Retinal pigment epithelial cell (primary cell): ENCODE data around the gene TARBP1.
A peak's percentile ranks its signal among the peaks of the same experiment; 100 is the strongest.
"Not testable (repeated sequence)": the region's sequence is repeated elsewhere in the genome, so short reads cannot be mapped to it uniquely, and the experiment has no call there.

ENCODE experiments used
- DNase-seq: peaks from one replicate; pipeline ENCODE4 v3.0.0-alpha.2; 2010; ENCODE audit warnings: low read depth
- H3K4me3 ChIP-seq: 2 replicates; pipeline ENCODE4 v1.5.1; 2011; ENCODE audit warnings: mild to moderate bottlenecking, low read length, control low read depth, moderate library complexity
- CTCF ChIP-seq: conservative IDR thresholded peaks from 2 replicates; pipeline ENCODE4 v1.5.1; 2011; ENCODE audit warnings: low read depth, low read length, control low read depth, inconsistent platforms

The TARBP1 gene

GRCh38 chr1:234368320-234369032, 110.5 kb downstream of the TARBP1 start:
- DNase-seq = no peak
- TF ChIP-seq CTCF = no peak

GRCh38 chr1:234362558-234362957, 116.4 kb downstream of the TARBP1 start:
- TF ChIP-seq CTCF = no peak
- H3K4me3 ChIP-seq = no peak overlapping the region

More at GRCh38 chr1:234368320-234369032, 110.5 kb downstream of the TARBP1 start:
- no peak overlapping the region for H3K4me3 ChIP-seq

GRCh38 chr1:234361102-234361603, 117.8 kb downstream of the TARBP1 start:
- no peak overlapping the region for H3K4me3 ChIP-seq
- no peak for DNase-seq
- no peak for TF ChIP-seq CTCF

More at GRCh38 chr1:234362558-234362957, 116.4 kb downstream of the TARBP1 start:
- no peak for DNase-seq

- TF ChIP-seq CTCF = no peak
- H3K4me3 ChIP-seq = no peak overlapping the region
- DNase-seq = no peak
Observed at GRCh38 chr1:234357831-234358230, 121.1 kb downstream of the TARBP1 start.

GRCh38 chr1:234356615-234357269, 122.2 kb downstream of the TARBP1 start:
- peak overlapping the region; percentile 51 for H3K4me3 ChIP-seq
- DNase-seq = not testable (repeated sequence)

GRCh38 chr1:234355782-234356510, 123.0 kb downstream of the TARBP1 start:
- TF ChIP-seq CTCF = no peak
- H3K4me3 ChIP-seq = no peak overlapping the region
- no peak for DNase-seq

GRCh38 chr1:234348964-234349363, 130.0 kb downstream of the TARBP1 start:
- DNase-seq = no peak
- no peak overlapping the region for H3K4me3 ChIP-seq
- no peak for TF ChIP-seq CTCF
